Suprapubic skin (tissue), 4 donors: ENCODE data around the gene NFKBIE. TPM values are rescaled to one million over a fixed set of nuclear protein-coding genes. Genes with fewer than 3 reads are reported as not detected.

ENCODE experiments used
- DNase-seq, 2 donors: peaks; one replicate each; pipeline ENCODE4 v3.0.0-alpha.2; 2019; ENCODE audit warnings: low spot score in 2 of 2
- H3K27ac ChIP-seq: fragments of 200-600 bp; sonication (generic); one replicate; pipeline ENCODE4 v1.5.1; 2019
- H3K27me3 ChIP-seq: fragments of 200-600 bp; sonication (generic); one replicate; pipeline ENCODE4 v1.5.1; 2019
- H3K36me3 ChIP-seq: fragments of 200-600 bp; sonication (generic); one replicate; pipeline ENCODE4 v1.5.1; 2019
- H3K4me1 ChIP-seq: fragments of 200-600 bp; sonication (generic); one replicate; pipeline ENCODE4 v1.5.1; 2019
- H3K4me3 ChIP-seq: fragments of 200-600 bp; sonication (generic); one replicate; pipeline ENCODE4 v1.5.1; 2019; ENCODE audit warnings: mild to moderate bottlenecking
- H3K9me3 ChIP-seq: fragments of 200-600 bp; sonication (generic); one replicate; pipeline ENCODE4 v1.5.1; 2019
- EP300 ChIP-seq: sonication (generic); formaldehyde crosslinking; IDR thresholded peaks from one replicate; pipeline ENCODE4 v1.6.1; 2017; ENCODE audit warnings: antibody characterized with exemption
- POLR2A ChIP-seq, 2 donors: fragments of 450-650 bp; IDR thresholded peaks; one replicate each; pipeline ENCODE4 v1.6.1; 2017; ENCODE audit warnings: antibody characterized with exemption in 2 of 2, mild to moderate bottlenecking in 2 of 2, moderate library complexity in 2 of 2
- POLR2AphosphoS5 ChIP-seq, 3 donors: sonication (generic); formaldehyde crosslinking; IDR thresholded peaks; one replicate each; pipeline ENCODE4 v1.6.1; 2017; ENCODE audit warnings: antibody characterized with exemption in 3 of 3
- WGBS: methylation state at CpG from one replicate; pipeline ENCODE4 v1.1.5; 2018; 5-methylcytosine and 5-hydroxymethylcytosine counted together
- total RNA-seq, 4 donors: library from RNA; depleted of rRNA; stranded (reverse); fragments of >200 nt; gene quantifications; one replicate each; pipeline ENCODE4 v1.1.0, GENCODE V29; 2016
- TF ChIP-seq, protein P1 (sequence below), 2 donors: fragments of 200-600 bp in 1 of 2; fragments of 450-650 bp in 1 of 2; sonication (generic) in 1 of 2; IDR thresholded peaks; one replicate each; pipeline ENCODE4 v1.5.1; 2016 to 2019; ENCODE audit warnings: antibody characterized with exemption in 2 of 2, mild to moderate bottlenecking in 1 of 2, moderate library complexity in 1 of 2

NFKBIE gene
- total RNA-seq, 4 donors from 2014 or later = 12.9 to 25.0 (median 16.1) TPM

DNA sequence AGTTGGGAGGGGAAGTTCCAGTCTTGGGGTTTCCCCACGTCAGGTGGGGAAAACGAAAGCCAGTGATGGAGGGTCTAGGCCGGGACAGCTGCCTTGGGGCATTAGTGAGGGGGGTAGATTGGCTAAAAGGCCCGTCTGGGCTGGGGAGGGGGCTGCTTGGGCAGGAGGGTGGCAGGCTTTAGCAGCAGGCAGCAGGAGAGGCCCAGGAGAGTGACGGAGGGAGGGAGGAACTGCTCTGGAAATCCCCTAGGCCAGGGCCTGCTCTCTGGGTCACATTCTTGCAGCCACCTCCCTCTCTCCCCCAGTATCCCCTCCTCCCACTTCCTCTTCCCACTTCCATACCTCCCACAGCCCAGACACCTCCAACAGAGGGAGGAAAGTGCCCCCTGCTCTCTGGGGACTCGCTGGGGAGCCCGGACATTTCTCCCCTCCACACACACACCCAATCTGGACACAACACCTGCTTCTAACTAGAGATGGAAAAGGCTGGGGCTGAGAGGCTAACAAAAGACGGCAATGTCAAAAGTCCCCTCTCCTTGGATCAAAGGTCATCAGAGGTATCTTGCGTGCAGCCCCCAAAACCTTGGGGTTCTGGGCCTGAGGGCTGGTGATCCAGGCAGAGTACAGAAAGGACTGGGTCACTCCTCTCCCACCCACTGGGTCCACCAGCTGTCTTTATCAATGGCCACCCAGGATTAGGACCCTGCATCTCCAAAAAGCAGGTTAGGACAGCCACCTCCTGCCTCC is 1.8 kb downstream of the NFKBIE start:
- Histone ChIP-seq H3K36me3 (peaks cover 15% of the 10 kb centered on the region), H3K27ac (no peak overlapping the region), H3K4me3 (peak overlapping the region; percentile 62), H3K27me3 (no peaks in the 10 kb centered on the region), H3K9me3 (no peaks in the 10 kb centered on the region), H3K4me1 (peaks cover 31% of the 10 kb centered on the region)
- WGBS = 40% methylated on average over 9 of the region's 9 CpGs
- no peak for DNase-seq
- TF ChIP-seq POLR2A (IDR thresholded peaks at IDR 0.05) = no peak
- no peak for TF ChIP-seq POLR2AphosphoS5 (IDR thresholded peaks at IDR 0.05)
- TF ChIP-seq, protein P1, sequence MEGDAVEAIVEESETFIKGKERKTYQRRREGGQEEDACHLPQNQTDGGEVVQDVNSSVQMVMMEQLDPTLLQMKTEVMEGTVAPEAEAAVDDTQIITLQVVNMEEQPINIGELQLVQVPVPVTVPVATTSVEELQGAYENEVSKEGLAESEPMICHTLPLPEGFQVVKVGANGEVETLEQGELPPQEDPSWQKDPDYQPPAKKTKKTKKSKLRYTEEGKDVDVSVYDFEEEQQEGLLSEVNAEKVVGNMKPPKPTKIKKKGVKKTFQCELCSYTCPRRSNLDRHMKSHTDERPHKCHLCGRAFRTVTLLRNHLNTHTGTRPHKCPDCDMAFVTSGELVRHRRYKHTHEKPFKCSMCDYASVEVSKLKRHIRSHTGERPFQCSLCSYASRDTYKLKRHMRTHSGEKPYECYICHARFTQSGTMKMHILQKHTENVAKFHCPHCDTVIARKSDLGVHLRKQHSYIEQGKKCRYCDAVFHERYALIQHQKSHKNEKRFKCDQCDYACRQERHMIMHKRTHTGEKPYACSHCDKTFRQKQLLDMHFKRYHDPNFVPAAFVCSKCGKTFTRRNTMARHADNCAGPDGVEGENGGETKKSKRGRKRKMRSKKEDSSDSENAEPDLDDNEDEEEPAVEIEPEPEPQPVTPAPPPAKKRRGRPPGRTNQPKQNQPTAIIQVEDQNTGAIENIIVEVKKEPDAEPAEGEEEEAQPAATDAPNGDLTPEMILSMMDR (IDR thresholded peaks at IDR 0.05) = no peak
- TF ChIP-seq EP300 = no peak

- no peaks in the 10 kb centered on the region for H3K27me3 ChIP-seq
- WGBS = 43% methylated on average over 6 of the region's 7 CpGs
- no peak overlapping the region for H3K27ac ChIP-seq
- H3K36me3 ChIP-seq = peaks cover 18% of the 10 kb centered on the region
- H3K9me3 ChIP-seq = no peaks in the 10 kb centered on the region
- H3K4me3 ChIP-seq = peak overlapping the region; percentile 62
- peaks cover 34% of the 10 kb centered on the region for H3K4me1 ChIP-seq
- TF ChIP-seq EP300 = no peak
- no peak for TF ChIP-seq POLR2AphosphoS5 (IDR thresholded peaks at IDR 0.05)
- TF ChIP-seq, protein P1 (IDR thresholded peaks at IDR 0.05) = no peak
- TF ChIP-seq POLR2A (IDR thresholded peaks at IDR 0.05) = no peak
- DNase-seq = no peak
Measured at GRCh38 chr6:44262467-44263353, 2.6 kb downstream of the NFKBIE start.

DNA sequence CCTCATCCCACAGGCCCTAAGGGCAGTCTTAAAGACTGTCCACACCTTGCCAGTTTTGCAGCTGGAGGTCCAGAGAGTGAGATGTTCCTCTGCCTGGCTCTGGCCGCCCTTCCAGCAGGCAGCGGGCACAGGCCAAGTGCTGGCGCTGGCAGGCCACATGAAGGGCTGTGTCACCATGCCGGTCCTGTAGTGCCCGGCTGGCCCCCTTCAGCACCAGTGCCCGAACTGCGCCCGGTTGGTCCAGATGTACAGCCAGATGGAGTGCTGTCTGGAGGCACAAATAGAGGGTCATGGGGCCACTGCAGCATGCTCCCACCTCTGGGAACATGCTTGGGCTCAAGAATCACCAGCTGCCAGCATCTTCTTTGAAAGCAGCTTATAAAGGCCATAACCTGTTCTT is 3.8 kb downstream of the NFKBIE start:
- WGBS = 100% methylated on average over 2 of the region's 8 CpGs
- Histone ChIP-seq H3K4me1 (peaks cover 40% of the 10 kb centered on the region), H3K27me3 (no peaks in the 10 kb centered on the region), H3K27ac (no peak overlapping the region), H3K4me3 (no peak overlapping the region), H3K36me3 (peaks cover 18% of the 10 kb centered on the region), H3K9me3 (no peaks in the 10 kb centered on the region)
- TF ChIP-seq POLR2A (IDR thresholded peaks at IDR 0.05) (no peak), POLR2AphosphoS5 (IDR thresholded peaks at IDR 0.05) (no peak), EP300 (no peak)
- TF ChIP-seq, protein P1 (IDR thresholded peaks at IDR 0.05) = no peak
- no peak for DNase-seq

DNA sequence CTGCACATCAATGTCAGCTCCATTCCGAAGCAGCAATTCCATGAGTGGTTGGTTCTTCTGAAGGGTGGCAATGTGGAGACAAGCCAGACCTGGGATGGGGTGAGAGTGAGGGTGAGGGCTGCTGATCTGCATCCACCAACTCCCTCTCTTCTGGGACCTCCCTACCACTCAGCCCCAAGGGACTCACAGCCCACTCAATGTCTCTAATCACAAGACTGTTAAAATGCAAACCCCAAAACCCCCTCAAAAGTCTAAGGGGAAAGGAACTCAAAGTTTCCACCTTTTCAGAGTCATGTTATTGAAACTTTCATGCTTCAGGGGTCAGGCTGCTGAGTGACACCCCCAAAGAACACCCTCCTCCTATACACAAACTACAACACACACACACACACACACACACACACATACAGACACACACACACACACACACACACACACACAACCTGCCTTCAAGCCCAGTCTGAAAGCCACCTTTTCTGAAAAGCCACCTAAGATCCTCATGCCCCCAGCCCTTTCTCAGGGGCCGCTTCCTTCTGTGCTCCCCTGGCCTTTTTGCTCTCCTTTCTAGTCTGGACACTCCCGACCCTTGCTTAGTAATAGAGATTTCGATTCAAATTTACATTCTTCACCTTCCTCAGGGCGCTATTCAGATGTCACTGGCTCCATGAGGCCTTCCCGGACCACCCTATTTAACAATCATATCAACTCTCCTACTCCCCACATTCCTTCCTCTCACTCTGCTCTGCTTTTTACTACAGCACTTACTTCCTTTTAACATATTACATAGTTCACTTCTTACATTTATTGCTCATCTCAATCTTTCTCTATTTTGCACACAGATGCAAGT is 4.7 kb downstream of the NFKBIE start:
- Histone ChIP-seq H3K4me3 (no peak overlapping the region), H3K27ac (no peak overlapping the region), H3K4me1 (peaks cover 49% of the 10 kb centered on the region), H3K9me3 (no peaks in the 10 kb centered on the region), H3K36me3 (peaks cover 18% of the 10 kb centered on the region), H3K27me3 (no peaks in the 10 kb centered on the region)
- DNase-seq = no peak
- 93% methylated on average over 5 of the region's 6 CpGs for WGBS
- TF ChIP-seq, protein P1 (IDR thresholded peaks at IDR 0.05) = no peak
- TF ChIP-seq POLR2AphosphoS5 (IDR thresholded peaks at IDR 0.05) = no peak
- TF ChIP-seq POLR2A (IDR thresholded peaks at IDR 0.05) = no peak
- TF ChIP-seq EP300 = no peak
